ENCODE results near the gene CEP104.
"Not testable (repeated sequence)": the region's sequence is repeated elsewhere in the genome, so short reads cannot be mapped to it uniquely, and the experiment has no call there.

Gene CEP104

DNA sequence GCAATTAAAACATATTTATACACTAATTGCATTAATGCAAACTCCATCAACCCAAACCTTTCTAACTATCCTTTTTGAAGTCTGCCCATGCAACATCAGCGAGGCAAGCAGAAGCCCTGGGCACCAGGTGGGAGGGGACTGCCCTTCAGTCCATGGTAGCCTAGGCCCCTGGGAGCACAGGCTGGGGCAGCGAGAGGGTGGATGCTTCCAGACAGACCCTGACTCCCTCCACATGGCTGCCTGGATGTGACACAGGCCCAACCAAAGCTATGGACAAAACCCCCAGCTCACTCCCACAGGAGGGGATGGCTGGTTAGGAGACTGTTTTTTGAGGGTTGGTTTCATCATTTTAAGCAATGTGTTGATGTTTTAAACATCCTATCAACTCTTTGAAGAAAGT, 42.9 kb downstream of the CEP104 start:
- H3K27me3 Mint-ChIP-seq = no peaks in the 10 kb centered on the region
- DNase-seq (no peak), ATAC-seq (no peak)
- H3K9me3 Mint-ChIP-seq = no peaks in the 10 kb centered on the region
- H3K4me3 Mint-ChIP-seq = no peak overlapping the region
- peak overlapping the region in 1 of 2 donors; percentile 82 for H3K27ac Mint-ChIP-seq
- H3K4me1 Mint-ChIP-seq = peaks cover 6% of the 10 kb centered on the region

DNA sequence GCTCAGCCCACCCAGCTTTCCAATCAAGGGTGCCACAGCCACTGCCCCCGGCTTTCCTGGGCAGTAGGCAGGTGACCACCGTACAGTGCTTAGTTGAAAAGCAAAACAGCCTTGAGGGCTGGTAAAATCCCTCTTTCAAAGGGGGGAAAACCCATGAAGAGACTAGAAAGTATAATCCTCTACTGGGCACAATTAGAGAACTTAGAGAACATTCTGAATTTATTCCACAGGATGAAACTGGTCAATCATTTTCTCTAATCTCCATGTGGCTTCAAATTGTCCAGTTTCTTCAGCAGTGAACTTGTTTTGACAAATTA, 45.5 kb downstream of the CEP104 start:
- no peak overlapping the region for H3K4me3 Mint-ChIP-seq
- DNase-seq (no peak), ATAC-seq (no peak)
- no peaks in the 10 kb centered on the region for H3K27me3 Mint-ChIP-seq
- H3K9me3 Mint-ChIP-seq = no peaks in the 10 kb centered on the region
- H3K27ac Mint-ChIP-seq = no peak overlapping the region
- peaks cover 6% of the 10 kb centered on the region for H3K4me1 Mint-ChIP-seq

DNA sequence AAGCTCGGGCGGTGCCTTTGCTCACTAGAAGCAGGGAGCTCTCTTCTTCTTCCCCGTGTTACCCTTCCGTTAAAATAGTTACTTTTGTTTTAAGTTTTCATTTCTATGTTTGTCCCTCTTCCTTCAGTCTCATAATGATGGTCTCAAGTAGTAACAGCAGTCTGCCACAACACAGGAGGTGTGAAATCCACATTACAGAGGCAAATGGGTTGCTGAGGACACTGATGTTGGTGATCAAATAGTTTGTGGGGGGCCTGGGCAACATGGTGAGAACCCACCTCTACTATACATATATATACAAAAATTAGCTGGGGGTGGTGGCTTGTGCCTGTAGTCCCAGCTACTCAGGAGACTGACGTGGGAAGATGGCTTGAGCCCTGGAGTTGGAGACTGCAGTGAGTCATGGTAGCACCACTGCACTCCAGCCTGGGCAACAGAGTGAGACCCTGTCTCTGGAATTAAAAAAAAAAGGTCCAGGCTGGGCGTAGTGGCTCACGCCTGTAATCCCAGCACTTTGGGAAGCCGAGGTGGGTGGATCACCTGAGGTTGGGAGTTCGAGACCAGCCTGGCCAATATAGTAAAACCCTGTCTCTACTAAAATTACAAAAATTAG, 46.8 kb downstream of the CEP104 start:
- H3K27ac Mint-ChIP-seq = not testable (repeated sequence)

DNA sequence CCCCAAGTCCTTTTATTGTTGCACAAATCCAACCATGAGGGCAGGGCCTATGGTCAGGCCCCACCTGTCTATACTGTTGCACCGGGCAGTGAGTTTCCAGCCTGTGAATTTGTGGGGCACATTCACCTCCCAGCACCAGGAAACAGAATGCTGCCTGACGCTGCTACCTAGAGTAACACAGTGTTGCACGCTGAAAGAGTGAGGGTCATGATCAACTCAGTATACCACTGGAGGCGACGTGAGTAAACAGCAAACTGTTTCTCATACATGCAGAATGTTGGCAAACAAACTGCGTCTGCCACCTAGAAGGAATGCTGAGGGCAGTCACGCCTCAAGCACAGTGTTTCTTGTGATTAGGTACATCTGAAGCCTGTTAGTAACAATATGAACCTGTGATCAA, 47.3 kb downstream of the CEP104 start:
- Mint-ChIP-seq H3K27ac (no peak overlapping the region), H3K4me3 (no peak overlapping the region), H3K9me3 (no peaks in the 10 kb centered on the region), H3K27me3 (peaks cover 12% of the 10 kb centered on the region), H3K4me1 (peaks cover 6% of the 10 kb centered on the region)
- DNase-seq (no peak), ATAC-seq (no peak)

More for the DNA sequence above, 46.8 kb downstream of the CEP104 start:
- H3K4me3 Mint-ChIP-seq, H3K27me3 Mint-ChIP-seq, ATAC-seq, H3K9me3 Mint-ChIP-seq, DNase-seq, H3K4me1 Mint-ChIP-seq: not testable (repeated sequence)

DNA sequence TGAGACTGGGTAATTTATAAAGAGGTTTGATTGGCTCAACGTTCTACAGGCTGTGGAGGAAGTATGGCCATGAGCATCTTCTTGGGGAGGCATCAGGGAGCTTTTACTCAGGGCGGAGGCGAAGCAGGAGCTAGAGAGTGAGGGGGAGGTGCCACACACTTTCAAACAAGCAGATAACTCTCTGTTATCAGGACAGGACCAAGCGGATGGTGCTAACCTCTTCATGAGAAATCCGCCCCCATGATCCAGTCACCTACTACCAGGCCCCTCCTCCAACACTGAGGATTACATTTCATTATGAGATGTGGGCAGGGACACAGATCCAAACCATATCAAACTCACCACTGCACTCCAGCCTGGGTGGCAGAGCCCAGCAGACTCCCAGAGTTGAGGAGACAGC, 49.2 kb downstream of the CEP104 start:
- no peaks in the 10 kb centered on the region for H3K9me3 Mint-ChIP-seq
- H3K4me1 Mint-ChIP-seq = peaks cover 6% of the 10 kb centered on the region
- H3K27ac Mint-ChIP-seq = no peak overlapping the region
- H3K4me3 Mint-ChIP-seq = no peak overlapping the region
- ATAC-seq (no peak), DNase-seq (no peak)
- H3K27me3 Mint-ChIP-seq = peaks cover 23% of the 10 kb centered on the region

DNA sequence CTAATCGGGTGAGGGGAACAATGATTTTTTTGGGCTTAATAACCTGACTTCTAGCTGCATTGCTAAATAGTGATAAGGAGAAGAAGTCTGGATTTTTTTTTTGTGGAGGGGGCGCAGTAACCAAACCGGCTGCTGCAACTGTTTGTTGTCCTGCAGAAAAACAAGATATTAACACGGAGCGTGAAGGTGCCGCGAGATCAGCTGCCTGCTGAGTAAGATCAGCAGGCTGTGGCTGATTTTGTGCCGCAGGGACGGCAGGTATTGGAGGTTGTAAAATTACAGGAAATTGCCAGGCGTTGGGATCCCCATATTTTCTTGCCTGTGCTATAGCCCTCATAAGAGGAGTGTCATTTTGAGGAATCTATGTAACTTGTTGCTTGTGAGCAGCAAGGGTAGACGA, 52.0 kb downstream of the CEP104 start:
- Mint-ChIP-seq H3K9me3 (no peaks in the 10 kb centered on the region), H3K4me1 (peaks cover 6% of the 10 kb centered on the region), H3K27ac (no peak overlapping the region), H3K27me3 (peaks cover 40% of the 10 kb centered on the region), H3K4me3 (no peak overlapping the region)
- DNase-seq (no peak), ATAC-seq (no peak)

DNA sequence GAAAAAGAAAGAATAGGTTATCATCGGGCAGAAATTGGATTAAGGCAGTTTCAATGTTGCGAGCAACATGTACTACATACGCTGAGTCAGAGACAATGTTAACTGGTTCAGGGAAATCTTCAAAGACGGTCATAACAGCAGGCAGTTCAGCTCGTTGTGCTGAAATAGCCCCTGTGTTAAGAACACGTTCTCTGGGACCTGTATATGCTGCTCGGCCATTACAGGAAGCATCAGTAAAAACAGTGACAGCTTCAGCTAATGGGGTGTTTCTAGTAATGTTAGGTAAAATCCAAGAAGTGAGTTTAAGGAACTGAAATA, 52.4 kb downstream of the CEP104 start:
- ATAC-seq, DNase-seq, H3K4me1 Mint-ChIP-seq, H3K27ac Mint-ChIP-seq, H3K4me3 Mint-ChIP-seq, H3K9me3 Mint-ChIP-seq: not testable (repeated sequence)
- H3K27me3 Mint-ChIP-seq = peaks cover 44% of the 10 kb centered on the region

DNA sequence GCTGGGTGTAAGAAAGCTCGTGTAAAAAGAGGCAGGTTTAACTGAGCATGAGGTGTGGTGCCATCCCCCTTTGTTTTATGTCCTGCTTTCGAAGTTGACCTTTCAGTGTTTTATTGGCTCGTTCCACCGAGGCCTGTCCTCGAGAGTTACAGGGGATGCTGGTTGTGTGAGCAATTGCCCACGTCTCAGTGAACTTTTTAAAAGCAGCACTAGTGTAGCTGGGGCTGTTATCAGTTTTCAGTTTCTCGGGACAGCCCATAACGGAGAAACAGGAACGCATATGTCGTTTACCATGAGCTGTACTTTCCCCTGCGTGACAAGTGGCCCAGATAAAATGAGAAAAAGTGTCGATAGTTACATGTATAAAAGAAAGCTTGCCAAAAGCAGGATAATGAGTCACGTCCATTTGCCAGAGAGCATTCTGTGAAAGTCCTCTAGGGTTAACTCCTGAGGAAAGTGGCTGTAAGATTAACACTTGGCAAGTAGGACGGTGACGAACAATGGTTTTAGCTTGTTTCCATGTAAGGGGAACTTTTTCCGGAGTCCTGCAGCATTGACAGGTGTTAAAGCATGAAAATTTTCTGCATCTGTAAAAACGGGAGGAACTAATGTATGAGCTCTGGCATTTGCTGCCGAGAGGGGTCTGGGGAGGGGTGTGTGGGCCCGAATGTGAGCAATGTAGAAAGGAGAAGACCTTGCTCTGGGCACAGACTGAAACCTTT, 52.9 kb downstream of the CEP104 start:
- H3K9me3 Mint-ChIP-seq = no peaks in the 10 kb centered on the region
- peaks cover 46% of the 10 kb centered on the region for H3K27me3 Mint-ChIP-seq
- DNase-seq = no peak
- H3K27ac Mint-ChIP-seq = no peak overlapping the region
- H3K4me3 Mint-ChIP-seq = no peak overlapping the region
- no peak for ATAC-seq
- peaks cover 6% of the 10 kb centered on the region for H3K4me1 Mint-ChIP-seq

DNA sequence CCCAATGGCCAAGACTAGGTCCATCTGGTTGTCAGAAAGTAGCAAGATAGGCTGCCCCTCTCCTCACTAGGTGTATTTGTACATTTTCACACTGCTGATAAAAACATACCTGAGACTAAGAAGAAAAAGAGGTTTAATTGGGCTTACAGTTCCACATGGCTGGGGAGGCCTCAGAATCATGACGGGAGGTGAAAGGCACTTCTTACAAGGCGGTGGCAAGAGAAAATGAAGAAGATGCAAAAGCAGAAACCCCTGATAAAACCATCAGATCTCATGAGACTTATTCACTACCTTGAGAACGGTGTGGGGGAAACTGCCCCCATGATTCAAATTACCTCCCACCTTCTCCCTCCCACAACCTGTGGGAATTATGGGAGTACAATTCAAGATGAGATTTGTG, 56.2 kb downstream of the CEP104 start:
- not testable (repeated sequence) for H3K27ac Mint-ChIP-seq, H3K9me3 Mint-ChIP-seq, DNase-seq, H3K4me3 Mint-ChIP-seq, ATAC-seq
- Mint-ChIP-seq H3K27me3 (peaks cover 45% of the 10 kb centered on the region), H3K4me1 (peaks cover 15% of the 10 kb centered on the region)

DNA sequence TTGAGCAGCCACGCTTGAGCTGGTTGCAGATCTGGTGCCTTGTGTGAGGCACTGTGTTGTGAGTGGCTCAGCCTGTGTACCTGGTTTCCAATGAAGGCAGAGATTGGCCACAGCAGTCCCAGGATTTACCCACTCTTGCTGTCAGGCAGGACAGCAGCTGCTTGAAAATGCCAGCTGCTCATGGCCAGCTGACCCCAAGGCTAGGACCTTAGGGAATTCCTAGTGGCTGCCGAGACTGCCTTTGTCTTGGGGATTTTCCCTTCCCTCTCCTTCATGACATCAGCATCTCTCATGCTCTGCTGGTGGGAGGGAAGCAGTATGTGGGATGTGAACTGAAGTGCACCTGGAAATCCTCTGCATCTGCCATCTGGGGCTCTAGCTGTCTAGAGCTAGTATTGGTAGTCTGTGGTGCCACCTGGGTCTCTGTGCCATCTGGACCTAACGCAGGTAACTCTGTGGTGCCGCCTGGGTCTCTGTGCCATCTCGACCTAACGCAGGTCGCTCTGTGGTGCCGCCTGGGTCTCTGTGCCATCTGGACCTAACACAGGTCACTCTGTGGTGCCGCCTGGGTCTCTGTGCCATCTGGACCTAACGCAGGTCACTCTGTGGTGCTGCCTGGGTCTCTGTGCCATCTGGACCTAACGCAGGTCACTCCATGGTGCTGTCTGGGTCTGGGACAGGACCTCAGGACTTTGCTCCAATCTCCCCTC, 56.9 kb downstream of the CEP104 start:
- ATAC-seq = no peak
- no peaks in the 10 kb centered on the region for H3K9me3 Mint-ChIP-seq
- H3K27me3 Mint-ChIP-seq = peaks cover 39% of the 10 kb centered on the region
- DNase-seq = no peak
- no peak overlapping the region for H3K4me3 Mint-ChIP-seq
- peaks cover 21% of the 10 kb centered on the region for H3K4me1 Mint-ChIP-seq
- H3K27ac Mint-ChIP-seq = no peak overlapping the region

DNA sequence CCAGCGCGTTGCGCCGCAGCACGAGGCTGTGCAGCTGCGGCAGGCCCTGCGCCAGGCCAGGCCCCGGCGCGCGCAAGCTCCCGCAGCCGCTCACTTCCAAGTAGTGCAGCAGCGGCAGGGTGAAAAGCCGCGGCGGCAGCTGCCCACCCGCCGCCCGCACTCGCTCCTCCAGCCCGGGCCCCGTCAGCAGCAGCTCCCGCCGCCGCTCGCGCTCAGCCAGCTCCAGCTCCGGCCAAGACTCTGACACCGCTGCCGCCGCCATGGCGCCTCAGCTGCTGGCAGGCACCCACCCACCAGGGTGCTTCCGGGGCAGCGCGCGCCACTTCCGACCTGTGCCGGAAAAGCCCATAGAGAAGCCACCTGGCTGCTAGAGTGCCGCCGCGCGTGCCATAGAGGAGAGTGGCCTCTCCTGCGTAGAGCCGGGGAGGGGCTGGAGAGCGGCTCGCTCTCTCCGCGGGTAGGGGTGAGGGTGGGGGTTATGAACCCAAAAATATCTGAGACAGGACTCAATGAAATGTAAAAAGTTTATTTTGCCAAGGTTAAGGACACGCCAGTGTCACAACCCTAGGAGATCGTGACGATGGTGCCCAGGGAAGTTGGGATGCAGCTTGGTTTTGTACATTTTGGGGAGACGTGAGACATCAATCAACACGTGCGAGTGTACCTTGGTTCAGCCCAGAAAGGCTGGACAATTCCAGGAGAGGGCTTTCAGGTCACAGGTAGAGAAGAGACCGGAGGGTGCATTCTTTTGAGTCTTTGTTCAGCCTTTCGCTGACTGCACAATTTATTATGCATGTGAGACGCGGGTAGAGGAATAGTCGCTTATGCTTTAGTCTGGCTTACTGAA, 60.6 kb downstream of the CEP104 start, which contains the start of gene LRRC47:
Gene LRRC47 (minus strand): TSS at position 284 of the 847 bp plus-strand sequence. CDS start 22 bp downstream, at position 262.
- Mint-ChIP-seq H3K27me3 (peaks cover 20% of the 10 kb centered on the region), H3K27ac (peak within 1 kb of the TSS; percentile 95 to 96), H3K4me1 (peaks cover 53% of the 10 kb centered on the region), H3K4me3 (peak within 1 kb of the TSS; percentile 88 to 89), H3K9me3 (no peaks in the 10 kb centered on the region)
- DNase-seq (peak; percentile 90 to 94), ATAC-seq (peak; percentile 100)

DNA sequence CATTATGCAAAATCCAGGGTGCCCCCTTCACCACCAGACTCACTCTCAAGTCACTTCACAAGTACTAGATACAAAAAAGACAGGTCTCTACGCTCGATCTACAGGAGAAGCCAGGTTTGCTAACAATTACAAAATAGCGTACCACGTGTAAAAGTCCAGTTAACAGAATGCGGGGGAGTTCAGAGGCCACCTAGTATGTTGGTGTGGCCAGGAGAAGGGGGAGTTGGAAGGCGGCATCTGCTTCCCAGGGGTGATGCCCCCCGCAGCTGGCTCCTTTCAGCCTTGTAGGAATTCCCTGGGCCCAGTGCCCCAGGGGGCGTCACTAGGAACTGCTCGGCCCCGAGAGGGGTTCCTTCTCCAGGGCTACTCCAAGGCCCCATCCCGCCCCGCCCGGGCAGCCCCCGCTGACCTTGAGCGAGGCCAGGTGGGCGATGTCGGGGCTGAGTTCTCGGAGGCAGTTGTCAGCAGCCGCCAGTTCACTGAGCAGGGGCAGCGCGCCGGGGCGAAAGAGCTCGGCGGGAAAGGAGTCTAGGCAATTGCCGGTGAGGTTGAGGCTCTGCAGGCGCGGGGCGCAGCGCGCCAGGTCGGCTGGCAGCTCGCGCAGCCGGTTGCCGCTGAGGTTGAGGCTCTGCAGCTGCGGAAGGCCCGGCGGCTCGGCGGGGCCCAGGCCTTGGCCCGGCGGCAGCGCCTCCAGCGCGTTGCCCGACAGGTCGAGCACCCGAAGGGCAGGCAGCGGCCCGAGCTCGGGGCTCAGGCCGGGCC, 61.4 kb downstream of the CEP104 start:
- no peaks in the 10 kb centered on the region for H3K9me3 Mint-ChIP-seq
- peaks cover 54% of the 10 kb centered on the region for H3K4me1 Mint-ChIP-seq
- ATAC-seq (peak; percentile 31), DNase-seq (no peak)
- H3K27ac Mint-ChIP-seq = peak overlapping the region; percentile 35 to 82
- peaks cover 12% of the 10 kb centered on the region for H3K27me3 Mint-ChIP-seq
- peak overlapping the region; percentile 88 for H3K4me3 Mint-ChIP-seq

DNA sequence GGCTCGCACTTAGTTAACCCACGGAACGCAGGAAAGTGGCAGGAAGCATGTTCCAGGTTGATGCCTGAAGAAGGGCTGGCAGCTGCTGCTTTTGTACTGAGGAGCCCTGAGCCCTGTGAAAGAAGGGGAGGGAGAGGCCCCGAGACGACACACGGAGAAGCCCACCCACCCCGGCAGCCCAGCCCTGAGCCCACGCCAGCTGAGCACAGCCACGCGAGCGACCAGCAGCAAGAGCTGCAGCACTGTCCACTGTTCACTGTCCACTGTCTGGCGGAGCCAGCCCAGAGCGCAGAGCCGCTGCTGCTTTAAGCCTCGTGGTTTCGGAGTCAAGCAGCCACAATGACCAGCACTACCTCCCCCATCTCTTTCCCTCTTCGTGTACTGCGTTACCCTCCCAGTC, 66.1 kb downstream of the CEP104 start:
- Mint-ChIP-seq H3K4me1 (peaks cover 69% of the 10 kb centered on the region), H3K27me3 (no peaks in the 10 kb centered on the region), H3K4me3 (no peak overlapping the region), H3K9me3 (no peaks in the 10 kb centered on the region), H3K27ac (peak overlapping the region in 1 of 2 donors; percentile 42)
- DNase-seq (no peak), ATAC-seq (no peak)

DNA sequence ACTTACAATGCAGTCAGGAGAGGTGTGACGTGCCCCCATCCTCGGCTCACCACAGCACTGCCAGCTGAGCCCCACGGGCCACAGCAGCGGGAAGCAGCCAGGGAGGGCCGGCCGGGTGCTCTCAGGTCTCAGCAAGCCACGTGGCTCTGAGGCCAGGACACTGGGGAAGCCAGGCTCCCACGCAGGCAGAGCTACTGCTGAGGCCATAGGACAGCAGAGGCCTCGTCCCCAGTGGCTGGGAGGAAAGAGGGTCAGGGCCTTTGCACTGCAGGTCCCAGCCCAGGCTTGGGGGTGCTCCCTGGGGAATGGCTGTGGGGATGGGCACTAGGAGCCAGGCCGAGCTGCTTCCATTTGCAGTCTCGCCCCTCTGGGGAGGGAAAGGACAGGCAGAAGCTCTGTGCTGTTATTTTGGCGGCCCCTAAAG, 66.5 kb downstream of the CEP104 start:
- H3K4me1 Mint-ChIP-seq = peaks cover 68% of the 10 kb centered on the region
- H3K27me3 Mint-ChIP-seq = no peaks in the 10 kb centered on the region
- peak overlapping the region in 1 of 2 donors; percentile 19 for H3K27ac Mint-ChIP-seq
- DNase-seq (no peak), ATAC-seq (no peak)
- no peak overlapping the region for H3K4me3 Mint-ChIP-seq
- no peaks in the 10 kb centered on the region for H3K9me3 Mint-ChIP-seq
